GM12892 (cell line): Measurements from ENCODE around the gene CACFD1.

Source experiments
- DNase-seq: peaks from one replicate; pipeline ENCODE4 v3.0.0; 2011; ENCODE audit not compliant: insufficient read length
- FAIRE-seq: peaks from 2 replicates; lab custom pipeline; 2011; peaks lifted over from hg19 to GRCh38; lab: Jason Lieb, UNC
- POLR2A ChIP-seq: IDR thresholded peaks from 2 replicates; pipeline ENCODE4 v1.6.1; 2011; ENCODE audit warnings: low read depth, low read length, control low read depth
- POLR2AphosphoS5 ChIP-seq: IDR thresholded peaks from 2 replicates; pipeline ENCODE4 v1.6.1; 2011; ENCODE audit warnings: low read depth, low read length, control low read depth
- TAF1 ChIP-seq: IDR thresholded peaks from 2 replicates; pipeline ENCODE4 v1.6.1; 2011; ENCODE audit warnings: low read depth, mild to moderate bottlenecking, control low read depth, low read length, borderline replicate concordance

CACFD1 gene

GRCh38 chr9:133509179-133510083, 49.7 kb downstream of the CACFD1 start:
- no peak for DNase-seq
- FAIRE-seq = no peak
- no peak for TF ChIP-seq POLR2AphosphoS5
- no peak for TF ChIP-seq TAF1
- no peak for TF ChIP-seq POLR2A

GRCh38 chr9:133510926-133511505, 51.2 kb downstream of the CACFD1 start:
- DNase-seq (no peak), FAIRE-seq (no peak)
- TF ChIP-seq POLR2AphosphoS5 (no peak), TAF1 (no peak), POLR2A (no peak)

GRCh38 chr9:133511607-133512006, 51.8 kb downstream of the CACFD1 start:
- TF ChIP-seq TAF1 (no peak), POLR2AphosphoS5 (no peak), POLR2A (no peak)
- FAIRE-seq (peak; percentile 54), DNase-seq (no peak)

- no peak for DNase-seq
- FAIRE-seq = peak; percentile 70
- no peak for TF ChIP-seq POLR2AphosphoS5
- TF ChIP-seq TAF1 = no peak
Observed at GRCh38 chr9:133512253-133513213, 52.8 kb downstream of the CACFD1 start.

DNA sequence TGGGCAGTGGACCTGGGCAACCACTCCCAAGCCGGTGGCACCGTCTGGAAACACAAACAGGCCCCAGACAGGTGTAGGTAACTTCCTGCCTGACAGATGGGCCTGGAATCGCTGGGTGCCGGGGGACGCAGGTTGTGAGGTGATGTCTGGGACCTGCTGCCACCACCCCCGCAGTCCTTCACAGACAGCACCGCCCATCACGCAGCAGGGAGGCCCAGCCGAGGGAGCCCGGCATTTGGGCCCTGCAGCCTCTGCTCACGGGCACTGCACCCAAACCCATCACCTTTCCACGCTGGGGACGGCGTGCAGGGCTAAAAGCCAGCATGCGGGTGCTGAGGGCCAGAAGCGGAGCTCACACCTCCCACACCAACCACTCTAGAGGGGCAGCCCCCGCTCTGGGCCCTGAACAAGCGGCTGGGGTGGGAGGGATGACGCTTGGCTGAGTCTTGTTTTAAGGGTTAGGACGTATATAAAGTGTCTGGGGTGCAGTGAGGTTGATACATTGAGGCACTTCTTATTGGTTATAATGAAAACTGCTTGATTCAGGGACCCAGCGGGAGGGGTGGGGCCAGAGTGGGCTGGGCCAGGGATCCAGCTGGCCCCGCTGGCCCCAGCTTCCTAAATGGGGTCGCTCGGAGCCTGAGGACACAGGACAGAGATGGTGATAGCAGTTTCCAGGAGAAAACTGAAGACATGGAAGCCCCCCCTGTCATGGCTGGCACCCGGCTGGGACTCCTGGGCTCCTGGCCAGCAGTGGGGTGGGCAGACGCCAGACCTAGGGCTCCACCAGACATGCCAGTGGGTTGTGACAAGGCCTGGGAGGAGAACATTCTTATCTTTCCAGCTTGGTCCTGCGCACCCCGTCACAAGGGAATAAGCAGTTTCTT, 53.7 kb downstream of the CACFD1 start:
- DNase-seq (no peak), FAIRE-seq (no peak)
- TF ChIP-seq TAF1 = no peak
- no peak for TF ChIP-seq POLR2AphosphoS5
- no peak for TF ChIP-seq POLR2A

DNA sequence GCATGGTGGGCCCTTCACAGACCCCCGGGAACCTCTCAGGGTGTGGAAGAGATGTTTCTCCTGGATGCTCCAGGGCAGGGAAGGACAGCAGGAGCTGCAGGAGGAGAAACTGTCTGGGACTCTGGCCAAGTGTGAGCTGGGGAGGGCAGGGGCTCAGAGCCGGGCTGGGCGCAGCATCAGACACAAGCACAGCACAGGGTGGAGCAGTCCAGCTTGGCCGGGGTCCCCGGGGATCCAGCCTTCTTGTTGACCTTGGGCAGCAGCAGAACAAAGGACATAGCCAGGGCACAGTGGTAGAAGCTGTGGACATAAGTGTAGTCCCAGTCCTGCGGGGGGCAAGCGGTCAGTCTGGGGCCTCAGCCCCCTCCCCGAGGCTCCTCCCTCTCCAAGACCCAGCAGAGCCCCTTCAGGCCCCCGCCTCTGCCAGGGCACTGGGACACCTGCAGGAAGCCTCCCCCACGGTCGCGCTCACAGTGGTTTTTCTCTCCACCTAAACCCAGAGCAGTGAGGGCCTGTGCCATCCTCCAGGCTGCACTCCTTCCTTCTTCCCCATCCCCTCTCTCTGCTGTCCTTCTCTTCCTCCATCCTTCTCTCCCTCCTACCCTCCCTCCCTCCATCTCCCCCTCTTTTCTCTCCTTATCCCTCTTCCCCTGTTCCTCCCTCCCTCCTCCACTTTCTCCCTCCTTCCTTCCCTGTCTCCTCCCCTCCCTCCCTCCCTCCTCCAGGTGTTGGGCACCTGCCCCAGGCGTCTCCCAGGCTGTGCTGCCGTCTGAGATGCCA, 54.9 kb downstream of the CACFD1 start:
- no peak for DNase-seq
- FAIRE-seq = no peak
- no peak for TF ChIP-seq TAF1
- no peak for TF ChIP-seq POLR2A
- TF ChIP-seq POLR2AphosphoS5 = no peak

DNA sequence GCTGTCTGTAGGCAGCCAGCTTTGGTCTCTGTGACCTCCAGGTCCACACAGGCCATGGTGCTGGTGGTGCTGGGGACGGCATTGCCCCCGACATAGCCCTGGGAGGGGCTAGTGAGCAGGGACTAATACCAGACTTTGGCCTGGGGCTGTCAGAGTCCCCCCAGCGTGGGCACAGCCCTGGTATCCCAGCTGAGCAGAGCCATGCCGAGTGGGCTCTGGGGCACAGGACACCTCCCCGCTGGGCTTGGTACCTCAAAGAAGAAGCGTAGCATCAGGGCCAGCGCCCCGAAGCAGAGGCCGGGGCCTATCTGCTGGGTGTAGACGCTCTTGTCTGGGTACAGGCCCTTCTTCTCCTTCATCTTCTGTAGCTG, 55.4 kb downstream of the CACFD1 start:
- DNase-seq (no peak), FAIRE-seq (no peak)
- no peak for TF ChIP-seq POLR2AphosphoS5
- no peak for TF ChIP-seq POLR2A

DNA sequence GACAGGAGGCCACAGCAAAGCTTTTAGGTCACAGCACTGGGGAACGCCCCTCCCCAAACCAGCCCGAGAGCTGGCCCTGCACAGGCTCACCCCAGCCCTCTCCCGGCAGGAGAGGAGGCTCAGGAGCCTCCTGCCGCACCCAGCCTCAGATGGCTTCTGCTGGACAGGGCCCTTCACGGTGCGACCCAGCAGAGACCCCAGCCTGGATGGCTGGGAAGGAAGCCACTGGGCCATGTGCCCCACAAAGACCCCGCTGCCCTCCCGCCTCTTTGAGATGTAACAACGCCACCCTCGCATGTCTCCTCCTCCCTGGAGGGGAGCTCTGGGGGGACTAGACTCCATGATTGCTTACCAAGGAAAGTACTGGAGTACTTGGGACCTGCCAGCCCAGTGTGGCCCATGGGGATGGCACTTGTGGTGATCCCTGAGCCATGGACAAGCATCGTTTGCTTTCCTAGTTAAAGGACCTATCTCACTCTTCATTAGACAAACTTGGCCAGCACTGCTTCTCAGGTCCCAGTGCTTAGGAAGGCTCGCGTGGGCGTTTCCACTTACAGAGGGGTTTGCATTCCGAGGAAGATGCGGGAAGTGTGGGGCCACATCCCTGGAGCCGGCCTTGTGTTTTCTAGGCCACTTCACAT, 56.0 kb downstream of the CACFD1 start:
- DNase-seq (no peak), FAIRE-seq (no peak)
- TF ChIP-seq POLR2AphosphoS5 (no peak), TAF1 (no peak), POLR2A (no peak)

GRCh38 chr9:133516256-133516960, 56.6 kb downstream of the CACFD1 start:
- DNase-seq = no peak
- TF ChIP-seq POLR2AphosphoS5 = no peak
- no peak for FAIRE-seq
